ENCODE results near the gene MYO15A. TPM values are rescaled to one million over a fixed set of nuclear protein-coding genes. Genes with fewer than 3 reads are reported as not detected.

Gene MYO15A
- total and polyA plus RNA-seq, 2 experiments from 2014 or later = 1.0 to 2.2 TPM

DNA sequence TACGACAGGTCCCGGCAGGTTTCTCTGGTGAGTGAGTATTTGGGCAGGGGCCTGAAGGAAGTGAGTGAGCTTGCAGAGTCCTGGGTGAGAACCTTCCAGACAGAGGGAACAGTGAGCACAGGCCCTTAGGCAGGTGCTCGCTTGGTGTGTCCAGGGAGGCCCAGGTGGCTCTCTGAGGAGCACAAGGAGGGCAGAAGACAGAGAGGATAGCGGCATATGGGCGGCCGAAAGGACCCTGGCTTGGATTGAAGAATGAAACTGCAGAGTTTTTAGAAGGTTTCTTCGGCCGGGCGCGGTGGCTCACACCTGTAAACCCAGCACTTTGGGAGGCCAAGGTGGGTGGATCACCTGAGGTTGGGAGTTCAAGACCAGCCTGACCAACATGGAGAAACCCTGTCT is 14.1 kb upstream of the MYO15A start (continued):
- TF ChIP-seq ZNF462 (CRISPR knock-in tag; IDR thresholded peaks at IDR 0.05) = no peak
- no peak for TF ChIP-seq ZNF114 (CRISPR knock-in tag; IDR thresholded peaks at IDR 0.05)
- TF ChIP-seq POLR2AphosphoS5 (IDR thresholded peaks at IDR 0.05; ENCODE audit: low read depth) = no peak
- no peak for TF ChIP-seq STAT1 (IDR thresholded peaks at IDR 0.05; ENCODE audit: unreplicated experiment)
- TF ChIP-seq CTCF (conservative IDR thresholded peaks at IDR 0.05; ENCODE audit: low read depth in 2 of 2) = no peak

DNA sequence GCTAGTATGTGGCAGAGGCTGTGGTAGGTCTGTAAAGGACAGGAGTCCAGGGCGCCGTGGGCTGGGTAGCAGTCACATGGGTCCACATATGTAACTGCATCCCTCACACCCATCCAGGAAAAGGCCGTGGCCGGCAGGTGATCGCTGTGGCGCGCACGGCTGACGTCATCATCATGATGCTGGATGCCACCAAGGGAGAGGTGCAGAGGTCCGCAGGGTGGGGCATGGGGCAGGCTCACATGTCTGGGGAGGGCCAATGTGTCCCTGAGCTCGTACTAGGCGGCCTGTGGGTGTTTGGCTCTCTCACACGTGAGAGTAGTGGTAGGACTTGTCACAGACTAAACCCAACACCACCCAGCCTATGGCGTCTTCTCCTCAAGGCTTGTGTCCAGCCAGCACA is 9.0 kb upstream of the MYO15A start:
- Mint-ChIP-seq H3K27ac (no peak overlapping the region), H3K4me1 (no peaks in the 10 kb centered on the region), H3K9me3 (no peaks in the 10 kb centered on the region), H3K27me3 (ENCODE audit: insufficient read depth, low read depth, poor library complexity) (peaks cover 5% of the 10 kb centered on the region), H3K36me3 (ENCODE audit: low read depth) (peaks cover 17% of the 10 kb centered on the region), H3K4me3 (no peak overlapping the region)
- H3K4me2 ChIP-seq = no peak overlapping the region
- no peaks in the 10 kb centered on the region for H3K36me3 ChIP-seq (ENCODE audit: insufficient read depth)
- no peaks in the 10 kb centered on the region for H3K27me3 ChIP-seq (ENCODE audit: insufficient read depth)
- H3K27ac ChIP-seq (ENCODE audit: low read depth) = no peak overlapping the region
- DNase-seq (ENCODE audit: low spot score) (no peak), ATAC-seq (no peak)
- no peaks in the 10 kb centered on the region for H3K9me2 ChIP-seq (ENCODE audit: insufficient read depth)
- H3K4me3 ChIP-seq = no peak overlapping the region
- H2AFZ ChIP-seq = no peak overlapping the region
- H3K4me1 ChIP-seq (ENCODE audit: insufficient read depth) = no peaks in the 10 kb centered on the region
- no peaks in the 10 kb centered on the region for H4K20me1 ChIP-seq (replicated peaks; ENCODE audit: insufficient read depth)
- H3K79me2 ChIP-seq (replicated peaks; ENCODE audit: insufficient read depth) = no peaks in the 10 kb centered on the region
- no peaks in the 10 kb centered on the region for H3F3A ChIP-seq (replicated peaks; ENCODE audit: low read depth)
- TF ChIP-seq JUNB (IDR thresholded peaks at IDR 0.05; ENCODE audit: unreplicated experiment) = no peak
- no peak for TF ChIP-seq EZH2phosphoT487 (IDR thresholded peaks at IDR 0.05; ENCODE audit: unreplicated experiment)
- TF ChIP-seq ZNF462 (CRISPR knock-in tag; IDR thresholded peaks at IDR 0.05) = no peak
- no peak for TF ChIP-seq ZNF114 (CRISPR knock-in tag; IDR thresholded peaks at IDR 0.05)
- no peak for TF ChIP-seq NANOG (IDR thresholded peaks at IDR 0.05; ENCODE audit: borderline replicate concordance)
- no peak for TF ChIP-seq POLR2AphosphoS5 (IDR thresholded peaks at IDR 0.05; ENCODE audit: low read depth)
- TF ChIP-seq ZNF331 (CRISPR knock-in tag; IDR thresholded peaks at IDR 0.05; ENCODE audit: low read depth) = no peak

All from GM23338 (cell line).